ENCODE data around the gene KLHL12.

The KLHL12 gene

DNA sequence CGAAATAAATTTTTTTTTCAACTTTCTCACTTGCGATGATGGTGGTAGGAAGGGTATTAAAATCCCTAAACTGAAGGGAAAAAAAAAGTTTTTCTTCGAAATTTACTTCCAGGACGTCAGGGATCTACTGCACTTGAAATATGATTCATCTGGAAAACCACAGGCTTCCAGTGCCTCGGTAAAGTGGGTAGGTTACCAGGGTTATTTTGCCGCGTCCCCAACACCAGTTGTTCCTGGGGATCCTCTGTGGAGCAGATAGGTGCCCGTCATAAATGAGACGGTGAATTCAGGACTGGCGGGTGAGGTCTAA lies 38.9 kb downstream of the KLHL12 start:
- no peak for DNase-seq (ENCODE audit: low read depth in 2 of 2)

DNA sequence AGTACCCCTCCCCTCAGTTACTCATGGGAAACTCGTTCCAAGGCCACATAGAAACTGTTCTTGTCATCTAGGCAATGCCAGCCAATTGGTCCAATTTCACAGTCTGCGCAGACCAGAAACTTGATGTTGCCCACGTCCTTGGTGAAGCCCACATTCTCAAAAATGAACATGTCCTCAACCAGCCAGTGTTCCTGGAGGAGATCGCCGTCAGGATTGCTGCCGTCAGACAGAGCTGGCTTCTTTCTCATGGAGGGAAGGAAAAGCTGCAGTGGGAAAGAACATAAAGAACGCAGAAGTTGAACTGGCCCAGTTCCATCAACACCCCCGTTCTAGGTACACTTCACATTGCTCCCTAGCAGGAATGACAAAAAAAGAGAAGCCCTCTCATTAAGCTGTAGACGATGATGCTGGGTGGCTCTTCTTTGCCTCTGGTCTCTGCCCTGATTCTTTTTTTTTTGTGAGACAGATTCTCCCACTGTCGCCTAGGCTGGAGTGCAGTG lies 46.0 kb downstream of the KLHL12 start:
- no peak for DNase-seq (ENCODE audit: low read depth in 2 of 2)

DNA sequence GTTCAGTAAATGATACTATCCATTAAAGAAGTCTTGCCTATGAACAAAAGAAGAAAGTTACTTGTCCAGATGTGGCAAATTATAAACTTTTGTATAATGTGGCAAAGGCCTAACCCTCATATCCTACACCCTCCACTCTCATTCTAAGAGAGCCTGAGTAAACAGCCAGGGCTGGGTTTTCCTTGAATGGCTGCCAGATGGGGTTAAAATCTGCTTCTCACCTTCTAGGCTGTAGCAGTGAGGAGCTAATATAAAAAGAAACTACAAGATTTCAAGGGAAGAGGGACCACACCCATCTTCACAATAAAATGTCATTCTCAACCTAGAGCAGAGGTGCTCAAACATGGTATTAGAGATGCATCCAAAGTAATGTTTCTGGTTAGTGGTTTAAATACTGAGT lies 47.0 kb downstream of the KLHL12 start:
- no peak for DNase-seq (ENCODE audit: low read depth in 2 of 2)

DNA sequence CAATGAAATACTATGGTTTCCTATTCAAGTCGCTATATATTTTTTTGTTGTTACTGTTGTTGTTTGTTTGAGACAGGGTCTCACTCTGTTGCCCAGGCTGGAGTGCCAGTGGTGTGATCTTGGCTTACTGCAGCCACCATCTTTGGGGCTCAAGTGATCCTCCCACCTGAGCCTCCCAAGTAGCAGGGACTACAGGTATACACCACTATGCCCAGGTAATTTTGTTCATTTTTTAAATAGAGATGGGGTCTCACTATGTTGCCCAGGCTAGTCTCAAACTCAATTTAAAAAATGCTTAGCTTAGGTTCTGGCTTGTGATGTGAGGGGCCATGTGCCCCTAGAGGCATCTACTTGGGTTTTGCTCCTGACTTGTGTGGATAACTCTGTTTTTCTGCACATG lies 47.9 kb downstream of the KLHL12 start:
- DNase-seq (ENCODE audit: low read depth in 2 of 2), result no peak

DNA sequence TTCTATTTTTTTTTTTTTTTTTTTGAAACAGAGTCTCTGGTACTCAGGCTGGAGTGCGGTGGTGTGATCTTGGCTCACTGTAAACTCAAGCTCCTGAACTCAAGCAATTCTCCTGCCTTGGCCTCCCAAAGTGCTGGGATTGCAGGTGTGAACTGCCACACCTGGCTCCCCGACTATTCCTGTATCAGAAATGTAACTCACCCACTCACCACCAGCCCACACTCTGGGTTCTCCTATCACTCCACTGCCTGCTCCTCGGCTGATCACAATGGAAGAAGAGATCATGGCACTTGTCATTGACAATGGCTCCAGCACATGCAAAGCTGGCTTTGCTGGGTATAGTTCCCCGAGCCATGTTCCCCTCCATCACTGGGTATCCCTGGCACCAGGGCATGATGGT lies 54.0 kb downstream of the KLHL12 start:
- DNase-seq (ENCODE audit: low read depth in 2 of 2), result no peak

DNA sequence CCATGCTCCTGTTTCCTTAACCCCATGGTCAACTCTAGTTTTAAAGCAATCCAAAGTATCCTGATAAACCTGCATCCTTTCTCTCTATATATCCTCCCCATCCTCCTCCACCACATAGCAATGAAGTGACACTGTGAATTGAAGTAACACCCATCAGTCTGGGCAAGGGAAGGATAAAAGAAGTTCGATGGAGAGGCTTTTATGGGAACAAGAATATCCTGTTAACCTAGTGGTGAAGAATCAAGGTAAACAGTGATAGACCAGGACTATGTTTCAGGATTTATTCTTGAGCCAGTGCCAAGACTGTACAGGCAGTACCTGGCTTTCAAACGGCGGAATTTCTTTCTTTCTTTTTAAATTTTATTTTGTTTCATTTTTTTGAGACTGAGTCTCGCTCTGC lies 55.7 kb downstream of the KLHL12 start:
- DNase-seq (ENCODE audit: low read depth in 2 of 2), result no peak

DNA sequence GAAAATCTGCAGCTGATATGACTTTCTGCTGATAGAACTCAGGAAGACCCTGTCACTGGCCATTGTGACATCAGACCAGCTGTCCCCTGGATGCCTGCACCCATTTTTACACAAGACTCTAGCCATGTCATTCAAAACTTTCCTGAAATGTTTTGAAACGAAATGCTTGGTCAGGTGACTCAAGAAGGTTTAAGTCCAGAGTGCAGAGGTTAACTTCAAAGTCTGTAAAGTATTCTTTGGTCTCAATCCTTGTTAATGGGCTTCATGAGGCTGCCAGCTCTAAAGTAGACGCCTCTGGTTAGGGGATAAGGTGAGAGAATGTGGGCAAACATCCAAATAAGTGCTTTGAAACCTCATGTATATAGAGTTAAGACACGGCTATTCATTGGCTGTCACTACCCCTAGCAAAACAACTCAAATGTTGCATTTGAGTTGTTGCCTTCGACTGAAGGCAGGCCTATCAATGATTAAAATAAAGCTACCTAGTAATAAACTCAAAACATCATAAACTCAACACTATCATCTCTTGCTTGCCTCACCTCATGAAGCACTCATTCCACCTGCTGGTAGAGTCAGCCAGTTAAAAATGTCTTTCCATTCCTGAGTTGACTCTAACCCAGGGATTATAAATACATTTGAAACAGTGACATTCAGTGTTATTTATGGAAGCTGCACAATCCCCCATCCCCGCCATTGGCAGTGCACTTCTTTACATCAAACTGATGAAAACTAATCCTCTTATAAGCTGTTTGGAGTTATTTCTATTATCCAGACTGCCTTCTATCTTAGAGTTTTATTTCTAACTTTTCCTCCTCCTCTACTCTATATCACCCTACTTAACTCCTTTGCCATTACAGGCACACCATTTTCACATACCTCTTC lies 64.1 kb downstream of the KLHL12 start:
- no peak for DNase-seq (ENCODE audit: low read depth in 2 of 2)

DNA sequence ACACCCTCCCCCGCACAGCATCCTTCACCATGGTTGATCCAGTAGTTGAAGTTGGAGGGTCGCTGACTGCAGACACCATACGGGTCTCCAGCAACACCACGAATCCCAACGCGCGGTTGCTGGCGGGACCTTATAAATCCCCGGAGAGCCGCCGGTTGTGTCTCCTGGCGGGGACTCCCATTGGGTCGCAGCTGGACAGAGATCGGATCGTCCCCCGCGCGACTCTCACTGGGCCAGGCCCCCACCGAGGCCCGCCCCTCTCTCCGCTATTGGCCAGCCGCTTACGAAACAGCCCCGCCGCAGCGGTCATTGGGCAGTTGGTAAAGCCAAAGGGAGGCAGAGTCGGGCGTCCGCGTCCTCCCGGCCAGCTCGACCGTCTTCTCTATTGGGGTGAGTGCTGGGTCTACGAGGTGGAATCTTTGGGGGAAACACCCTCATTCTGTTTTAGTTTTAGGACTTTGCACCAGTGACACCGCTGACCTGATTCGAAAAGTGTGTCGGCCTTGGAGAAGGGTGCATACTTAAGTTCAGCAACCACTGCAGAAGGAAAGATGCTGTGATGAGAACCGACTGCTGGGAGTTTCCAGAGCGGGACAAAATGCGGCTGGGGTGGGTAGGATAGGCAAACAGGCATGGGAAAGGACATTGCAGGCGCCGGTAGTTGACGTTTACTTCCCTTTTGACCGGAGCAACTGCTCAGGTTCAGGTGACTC lies 65.5 kb downstream of the KLHL12 start:
- peak; percentile 22 to 33 for DNase-seq (ENCODE audit: low read depth in 2 of 2)

DNA sequence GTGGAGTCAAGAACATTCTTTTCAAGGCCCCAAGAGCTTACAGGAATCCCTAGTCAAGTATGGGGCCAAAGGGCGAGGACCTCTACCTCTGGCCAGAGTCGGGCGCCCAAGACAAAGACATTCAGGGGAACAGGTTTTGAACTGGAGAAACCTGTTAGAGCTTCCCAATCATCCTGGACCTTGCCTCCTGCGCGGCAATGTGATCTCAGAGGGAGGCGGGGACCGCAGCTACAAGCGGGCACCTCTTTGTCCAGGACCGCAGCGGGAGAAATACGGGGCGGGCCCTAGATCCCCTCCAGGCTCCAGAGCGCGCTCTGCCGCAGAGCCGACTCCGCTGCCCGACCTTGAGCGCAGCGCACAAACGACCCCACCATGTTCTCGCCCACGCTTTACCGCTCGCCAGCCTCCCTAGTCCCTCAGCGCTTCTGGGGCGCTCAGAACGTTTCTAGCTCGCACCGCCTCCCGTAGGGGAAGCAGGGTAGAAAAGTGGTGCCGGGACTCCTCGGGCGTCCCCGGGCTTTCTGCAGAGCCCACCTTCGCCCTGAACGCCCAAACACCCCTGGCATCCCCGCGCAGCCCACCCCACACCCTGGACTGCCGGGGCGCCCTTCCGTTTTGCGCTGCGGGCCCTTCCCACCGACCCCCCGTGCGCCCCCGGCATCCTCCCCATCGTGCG lies 66.2 kb downstream of the KLHL12 start:
- no peak for DNase-seq (ENCODE audit: low read depth in 2 of 2)

DNA sequence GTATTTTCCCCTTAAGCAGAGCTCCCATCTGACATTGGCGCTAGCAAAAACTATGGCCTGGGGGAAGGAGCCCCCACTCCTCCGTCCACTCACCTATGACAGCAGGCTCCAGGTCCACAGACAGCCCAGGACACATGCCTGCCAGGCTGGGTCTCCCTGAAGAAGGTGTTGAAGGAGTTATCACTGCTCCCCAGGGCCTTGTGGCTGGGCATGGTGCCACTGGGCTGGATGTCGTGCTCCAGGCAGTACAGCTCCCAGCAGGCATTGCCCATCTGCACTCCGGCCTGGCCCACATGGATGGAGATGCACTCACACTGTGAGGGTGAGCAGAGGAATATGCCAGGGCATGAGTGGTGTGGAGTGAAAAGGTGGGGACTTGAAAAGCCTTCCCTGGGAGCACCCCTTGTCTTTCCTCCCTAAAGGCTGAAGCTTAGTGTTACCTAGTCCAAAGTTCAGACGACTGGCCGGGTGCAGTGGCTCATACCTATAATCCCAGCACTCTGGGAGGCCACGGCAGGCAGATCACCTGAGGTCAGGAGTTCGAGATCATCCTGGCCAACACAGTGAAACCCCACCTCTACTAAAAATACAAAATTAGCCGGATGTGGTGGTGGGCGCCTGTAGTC lies 68.1 kb downstream of the KLHL12 start:
- DNase-seq (ENCODE audit: low read depth in 2 of 2), result no peak

DNA sequence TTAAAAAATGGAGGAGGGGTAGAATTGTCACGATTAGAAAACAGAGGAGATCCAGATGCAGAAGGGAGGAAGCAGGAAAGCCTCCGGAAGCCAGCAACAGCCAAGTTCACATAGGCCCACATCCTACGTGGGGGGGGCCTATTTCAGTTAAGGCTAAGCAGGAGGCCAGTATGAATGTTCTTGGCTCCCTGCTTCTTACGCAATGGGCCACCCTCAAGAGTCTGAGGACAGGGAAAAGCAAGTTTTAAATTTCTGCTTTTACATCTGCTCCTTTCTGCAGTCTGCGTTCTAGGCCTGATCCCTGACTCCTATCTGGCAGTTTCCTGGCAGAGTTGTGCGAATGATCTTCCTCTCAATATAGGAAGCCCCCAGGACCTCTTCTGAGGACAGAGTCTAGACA lies 68.7 kb downstream of the KLHL12 start:
- DNase-seq (ENCODE audit: low read depth in 2 of 2), result peak in 1 of 2 experiments; percentile 8

DNA sequence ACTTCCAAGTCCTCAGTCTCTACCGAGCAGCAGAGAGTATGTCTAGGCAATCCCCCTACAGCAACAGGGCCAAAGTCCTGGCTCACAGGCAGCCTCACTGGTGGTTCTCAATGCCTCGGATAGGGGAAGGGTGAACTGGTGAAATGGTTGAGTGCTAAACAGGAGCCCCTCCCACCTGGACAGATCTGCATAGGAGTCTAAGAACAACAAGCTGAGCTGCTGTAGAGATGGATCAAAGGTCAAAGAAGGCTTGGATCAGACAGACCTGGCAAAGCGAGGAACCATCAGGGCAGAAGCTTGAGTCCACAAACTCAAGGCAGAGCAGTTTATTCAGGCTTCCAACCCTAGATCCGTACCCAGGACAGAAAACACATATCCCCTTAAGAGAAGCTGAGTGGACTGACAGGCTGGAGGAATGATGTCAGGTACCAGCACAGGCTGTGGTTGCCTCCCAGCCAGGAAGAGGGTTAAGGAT lies 69.9 kb downstream of the KLHL12 start:
- DNase-seq (ENCODE audit: low read depth in 2 of 2), result no peak

DNA sequence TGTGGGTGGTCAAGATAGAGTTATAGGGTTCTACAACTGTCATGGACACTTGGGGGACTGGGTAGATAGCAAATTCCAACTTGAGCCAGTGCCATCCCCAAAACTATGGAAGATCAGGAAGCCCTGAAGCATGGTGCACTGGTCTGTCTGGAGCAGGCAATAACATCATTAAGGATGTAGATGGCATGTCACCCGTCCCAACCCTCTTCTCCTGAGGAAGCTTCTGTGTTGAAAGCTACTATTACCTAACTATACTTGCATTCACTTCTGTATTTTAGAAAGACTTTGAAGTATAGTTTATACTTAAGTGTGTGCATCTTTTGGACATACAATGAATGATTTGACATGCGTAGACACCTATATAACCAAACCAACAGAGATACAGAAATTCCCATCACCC lies 71.0 kb downstream of the KLHL12 start:
- no peak for DNase-seq (ENCODE audit: low read depth in 2 of 2)

DNA sequence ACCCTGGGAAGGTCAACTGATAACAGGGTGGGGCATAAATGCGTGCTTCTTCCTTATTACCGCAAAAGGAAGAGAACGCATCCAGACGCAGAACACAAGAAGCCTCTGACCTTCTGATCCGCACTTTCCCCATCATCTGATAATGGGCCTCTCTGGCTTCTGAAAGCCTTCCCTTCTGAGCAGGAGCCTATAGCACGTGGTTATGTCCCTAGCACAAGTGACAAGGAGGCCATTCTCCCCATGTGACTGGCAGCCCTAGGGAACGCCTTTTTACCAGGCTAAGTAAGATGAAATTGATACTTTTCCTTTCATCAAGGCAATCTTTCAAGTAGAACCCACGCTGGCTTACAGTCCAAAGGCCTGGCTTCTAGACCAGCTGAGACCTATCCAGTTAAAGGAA lies 72.2 kb downstream of the KLHL12 start:
- DNase-seq (ENCODE audit: low read depth in 2 of 2), result no peak

DNA sequence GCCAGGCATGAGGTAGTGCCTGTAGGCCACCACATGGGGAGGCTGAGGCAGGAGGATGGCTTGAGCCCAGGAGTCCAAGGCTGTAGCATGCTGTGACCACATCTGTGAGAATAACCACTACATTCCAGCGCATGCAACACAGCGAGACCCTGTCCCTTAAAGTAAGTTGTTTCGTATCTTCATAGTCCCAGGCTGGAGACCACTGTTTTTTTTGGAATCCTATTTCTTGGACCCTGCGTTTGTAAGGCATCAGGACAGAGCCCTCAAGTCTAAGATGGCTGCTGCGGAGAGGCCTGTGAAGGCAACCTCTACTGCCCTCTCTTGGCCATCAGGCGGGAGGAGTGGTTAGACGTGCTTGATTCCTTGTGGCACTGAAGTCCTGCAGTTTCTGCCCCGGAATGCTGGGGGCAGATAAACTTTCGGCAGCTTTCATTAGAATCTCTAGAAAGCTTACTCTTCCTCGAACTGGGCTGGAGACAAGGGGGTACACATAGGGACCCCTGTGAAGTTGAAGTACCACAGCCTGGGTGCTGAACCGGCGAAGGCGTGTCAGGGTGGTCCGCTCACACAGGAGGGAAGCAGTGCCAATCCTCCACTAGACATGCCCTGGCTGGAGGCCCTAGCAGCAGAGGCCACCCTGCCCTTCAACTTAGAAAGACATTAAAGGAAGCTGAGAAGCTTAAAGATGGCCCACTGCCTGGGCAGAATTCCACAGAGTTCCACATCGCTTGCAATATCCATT lies 74.7 kb downstream of the KLHL12 start:
- DNase-seq (ENCODE audit: low read depth in 2 of 2), result peak in 1 of 2 experiments; percentile 9

DNA sequence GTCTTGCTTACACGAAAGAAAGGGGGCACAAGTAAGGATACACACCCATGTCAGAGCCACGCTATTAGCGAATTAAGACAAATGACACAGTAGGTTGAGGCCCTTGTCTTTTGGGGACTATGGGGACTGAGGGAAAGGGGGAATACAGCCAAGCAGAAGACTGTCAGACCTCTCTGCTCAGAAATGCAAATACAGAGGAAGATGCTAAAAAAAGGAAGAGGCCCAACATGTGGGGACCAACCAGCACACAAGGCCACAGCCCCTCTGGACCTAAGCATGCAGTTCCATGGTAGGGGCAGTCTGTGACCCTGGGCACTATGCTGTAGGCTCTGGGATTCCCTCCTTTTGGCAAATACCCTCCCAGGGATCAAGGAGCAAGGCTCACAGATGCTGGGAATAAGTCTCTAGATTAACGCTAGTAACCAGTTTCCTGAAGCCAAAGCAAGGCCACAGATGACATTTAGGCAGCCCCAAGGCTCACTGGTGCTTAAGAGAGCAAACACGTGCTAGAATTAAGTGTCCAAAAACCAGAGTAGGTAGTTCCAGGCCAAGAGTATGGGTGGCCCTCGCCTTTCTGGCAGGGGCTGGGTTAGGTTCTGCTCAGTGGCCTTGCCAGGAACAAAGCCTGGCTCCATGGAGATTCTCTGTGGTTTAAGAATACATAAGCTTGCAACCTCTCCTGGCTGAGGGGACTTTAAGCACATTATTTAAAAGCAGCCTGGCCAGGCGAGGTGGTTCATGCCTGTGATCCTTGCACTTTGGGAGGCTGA lies 76.3 kb downstream of the KLHL12 start:
- no peak for DNase-seq (ENCODE audit: low read depth in 2 of 2)

DNA sequence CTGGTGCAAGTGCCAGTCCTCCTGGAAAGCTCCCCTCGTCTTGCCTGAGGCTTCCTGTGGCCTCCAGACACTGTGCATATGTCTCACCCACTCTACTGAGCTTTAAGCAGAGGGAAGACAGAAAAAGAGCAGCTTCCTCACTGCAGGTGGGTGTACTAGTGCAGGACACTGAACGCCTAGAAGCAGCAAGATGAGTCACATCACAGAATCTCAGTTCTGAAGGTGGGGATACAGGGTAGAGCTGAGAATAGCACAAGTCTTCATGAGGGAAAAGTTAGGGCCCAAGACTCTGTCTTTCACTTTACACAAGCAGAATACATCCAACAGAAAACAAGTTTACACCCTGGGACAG lies 78.9 kb downstream of the KLHL12 start:
- DNase-seq (ENCODE audit: low read depth in 2 of 2), result no peak

DNA sequence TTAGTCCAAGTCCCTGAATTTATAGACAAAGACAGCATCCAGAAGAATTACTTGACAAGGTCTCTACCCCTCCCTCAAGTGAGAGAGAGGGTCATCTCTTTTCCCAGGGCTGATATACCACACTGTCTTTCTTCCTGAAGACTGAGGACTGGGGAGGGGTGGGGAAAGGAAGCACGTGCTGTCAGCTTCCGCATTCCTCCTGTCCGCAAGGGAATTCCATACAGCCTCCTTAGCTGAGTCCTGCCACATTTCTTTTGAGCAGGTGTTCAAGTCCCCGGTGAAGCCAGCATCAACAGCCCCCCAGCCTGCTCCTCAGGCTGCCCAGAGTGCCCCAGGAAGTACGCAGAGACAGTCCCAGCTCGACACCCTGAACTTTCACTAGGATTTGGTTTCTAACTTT lies 82.1 kb downstream of the KLHL12 start:
- DNase-seq (ENCODE audit: low read depth in 2 of 2), result no peak

DNA sequence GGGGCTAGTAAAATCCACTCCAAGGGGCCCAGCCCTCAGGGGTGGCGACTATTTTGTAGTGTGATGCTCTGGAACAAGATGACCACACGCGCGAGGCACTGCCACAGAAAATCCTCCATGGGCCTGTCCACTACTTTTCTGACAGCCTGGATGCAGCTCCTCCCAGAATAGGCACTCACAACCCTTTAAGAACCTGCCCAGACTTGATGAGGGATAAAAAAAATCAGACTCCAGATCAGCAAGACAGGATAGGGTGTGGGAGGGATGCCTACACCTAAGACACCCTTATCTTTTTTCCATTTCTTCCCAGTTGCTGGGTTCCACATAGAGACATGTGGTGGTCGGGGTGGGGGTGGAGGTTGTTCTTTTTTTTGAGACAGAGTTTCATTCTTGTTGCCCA lies 82.8 kb downstream of the KLHL12 start:
- no peak for DNase-seq (ENCODE audit: low read depth in 2 of 2)

DNA sequence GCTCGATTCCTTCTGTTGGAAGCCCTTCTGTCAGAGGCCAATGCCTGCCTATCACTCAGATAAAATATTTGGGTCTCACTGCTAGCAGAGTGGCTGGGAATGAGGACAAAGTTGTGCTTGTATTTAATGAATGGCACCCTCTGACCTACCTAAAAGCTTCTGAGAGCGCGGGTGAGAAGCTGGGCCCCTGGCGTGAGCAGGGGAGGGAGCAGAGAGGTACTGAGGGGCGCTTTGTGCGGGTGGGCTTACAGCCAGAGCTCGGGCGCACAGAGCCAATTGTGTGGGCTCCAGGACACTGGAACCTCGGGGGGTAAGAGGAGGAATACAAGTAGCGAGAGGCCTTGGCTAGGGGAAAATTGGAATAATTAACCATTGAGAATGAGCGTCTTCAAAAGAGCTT lies 84.0 kb downstream of the KLHL12 start:
- no peak for DNase-seq (ENCODE audit: low read depth in 2 of 2)

Measured in fibroblast of skin of left biceps (primary cell).